RWPE2 (cell line): ENCODE results near the gene SMAD3.

Source experiments
- ATAC-seq: fragments of 200-7000 bp; cut with Tn5 transposase; 3 replicates; pipeline ENCODE4 v1.9.1; 2021; ENCODE audit warnings: low read depth
- DNase-seq: peaks from one replicate; pipeline ENCODE4 v3.0.0-alpha.2; 2020; ENCODE audit warnings: low spot score
- H3K27ac ChIP-seq: fragments of 450-650 bp; 2 replicates; pipeline ENCODE4 v1.5.1; 2017; ENCODE audit warnings: mild to moderate bottlenecking; ENCODE audit not compliant: poor library complexity, severe bottlenecking
- H3K27me3 ChIP-seq: fragments of 250-450 bp; sonication (Bioruptor Pico); 2 replicates; pipeline ENCODE4 v1.5.1; 2021; ENCODE audit warnings: mild to moderate bottlenecking, moderate library complexity; ENCODE audit not compliant: insufficient read depth, poor library complexity, severe bottlenecking
- H3K36me3 ChIP-seq: fragments of 250-450 bp; sonication (Bioruptor Pico); 2 replicates; pipeline ENCODE4 v1.5.1; 2020; ENCODE audit warnings: low read depth, mild to moderate bottlenecking, moderate library complexity
- H3K4me1 ChIP-seq: fragments of 250-450 bp; sonication (Bioruptor Pico); 2 replicates; pipeline ENCODE4 v1.5.1; 2021; ENCODE audit warnings: mild to moderate bottlenecking, moderate library complexity; ENCODE audit not compliant: insufficient read depth, poor library complexity, severe bottlenecking
- H3K4me3 ChIP-seq: fragments of 250-450 bp; sonication (Bioruptor Pico); 2 replicates; pipeline ENCODE4 v1.5.1; 2021; ENCODE audit warnings: mild to moderate bottlenecking, moderate library complexity; ENCODE audit not compliant: severe bottlenecking
- H3K9me3 ChIP-seq: fragments of 250-450 bp; sonication (Bioruptor Pico); 2 replicates; pipeline ENCODE4 v1.5.1; 2021; ENCODE audit warnings: mild to moderate bottlenecking, moderate library complexity; ENCODE audit not compliant: severe bottlenecking
- TF ChIP-seq, protein P1 (sequence below): fragments of 450-650 bp; IDR thresholded peaks from one replicate; pipeline ENCODE4 v1.5.1; 2017; ENCODE audit warnings: mild to moderate bottlenecking, moderate library complexity; ENCODE audit not compliant: poor library complexity, severe bottlenecking

The SMAD3 gene

DNA sequence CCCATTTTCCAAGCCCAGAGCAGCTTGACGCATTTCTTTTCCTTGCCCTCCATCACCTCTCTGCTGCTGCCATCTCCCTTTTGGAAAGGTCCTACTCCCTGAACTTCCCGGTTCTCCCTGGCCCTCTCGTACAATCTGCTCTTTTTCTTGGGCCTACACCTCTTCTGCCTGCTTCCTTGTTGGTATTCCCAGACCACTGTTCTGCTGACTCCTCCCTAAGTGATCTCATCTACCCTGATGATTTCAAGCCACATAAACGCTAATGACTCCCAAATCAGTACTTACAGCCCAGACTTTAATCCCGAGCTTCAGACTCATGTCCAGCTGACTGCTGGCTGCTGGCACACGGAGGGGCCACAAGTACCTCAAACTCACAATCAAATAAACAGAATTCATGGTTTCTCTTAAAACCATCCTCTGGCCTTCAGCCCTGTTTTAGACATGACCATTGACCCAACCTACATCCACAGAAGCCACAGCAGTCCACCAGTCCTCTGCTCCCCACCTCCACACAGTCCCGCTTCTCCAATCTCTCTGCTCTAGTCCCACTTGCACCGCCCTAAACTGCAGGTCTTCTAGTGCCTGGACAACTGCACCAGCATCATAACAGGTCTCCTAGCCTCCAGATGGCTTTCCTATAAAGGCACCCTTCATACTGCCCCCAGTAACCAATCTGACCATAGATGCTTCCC, 131.4 kb downstream of the SMAD3 start:
- DNase-seq (no peak), ATAC-seq (peak; percentile 25)
- peaks cover 36% of the 10 kb centered on the region for H3K36me3 ChIP-seq
- H3K9me3 ChIP-seq: no peaks in the 10 kb centered on the region
- no peak overlapping the region for H3K4me3 ChIP-seq
- TF ChIP-seq, protein P1, sequence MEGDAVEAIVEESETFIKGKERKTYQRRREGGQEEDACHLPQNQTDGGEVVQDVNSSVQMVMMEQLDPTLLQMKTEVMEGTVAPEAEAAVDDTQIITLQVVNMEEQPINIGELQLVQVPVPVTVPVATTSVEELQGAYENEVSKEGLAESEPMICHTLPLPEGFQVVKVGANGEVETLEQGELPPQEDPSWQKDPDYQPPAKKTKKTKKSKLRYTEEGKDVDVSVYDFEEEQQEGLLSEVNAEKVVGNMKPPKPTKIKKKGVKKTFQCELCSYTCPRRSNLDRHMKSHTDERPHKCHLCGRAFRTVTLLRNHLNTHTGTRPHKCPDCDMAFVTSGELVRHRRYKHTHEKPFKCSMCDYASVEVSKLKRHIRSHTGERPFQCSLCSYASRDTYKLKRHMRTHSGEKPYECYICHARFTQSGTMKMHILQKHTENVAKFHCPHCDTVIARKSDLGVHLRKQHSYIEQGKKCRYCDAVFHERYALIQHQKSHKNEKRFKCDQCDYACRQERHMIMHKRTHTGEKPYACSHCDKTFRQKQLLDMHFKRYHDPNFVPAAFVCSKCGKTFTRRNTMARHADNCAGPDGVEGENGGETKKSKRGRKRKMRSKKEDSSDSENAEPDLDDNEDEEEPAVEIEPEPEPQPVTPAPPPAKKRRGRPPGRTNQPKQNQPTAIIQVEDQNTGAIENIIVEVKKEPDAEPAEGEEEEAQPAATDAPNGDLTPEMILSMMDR: no peak
- H3K27me3 ChIP-seq: no peaks in the 10 kb centered on the region
- H3K4me1 ChIP-seq: no peaks in the 10 kb centered on the region
- peak overlapping the region; percentile 0 for H3K27ac ChIP-seq

DNA sequence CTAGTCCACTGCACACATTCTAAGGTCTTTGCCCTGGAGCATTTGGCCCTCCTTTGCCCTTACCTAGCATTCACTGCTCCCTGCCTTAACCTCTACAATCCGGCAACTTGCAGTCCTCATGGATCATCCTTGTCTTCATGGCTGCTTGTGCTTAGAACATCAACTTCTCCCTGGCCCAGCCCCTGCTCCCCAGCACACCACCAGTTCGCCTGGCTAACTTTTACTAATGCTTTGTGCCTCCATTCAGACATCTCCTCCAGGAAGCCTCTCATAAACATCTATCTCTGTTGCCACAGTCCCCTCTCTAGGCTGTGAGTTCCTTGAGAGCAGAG, 131.9 kb downstream of the SMAD3 start:
- Histone ChIP-seq H3K36me3 (peaks cover 36% of the 10 kb centered on the region), H3K4me3 (no peak overlapping the region), H3K27me3 (no peaks in the 10 kb centered on the region), H3K27ac (no peak overlapping the region), H3K9me3 (no peaks in the 10 kb centered on the region), H3K4me1 (no peaks in the 10 kb centered on the region)
- DNase-seq (no peak), ATAC-seq (peak; percentile 3)
- TF ChIP-seq, protein P1: no peak

DNA sequence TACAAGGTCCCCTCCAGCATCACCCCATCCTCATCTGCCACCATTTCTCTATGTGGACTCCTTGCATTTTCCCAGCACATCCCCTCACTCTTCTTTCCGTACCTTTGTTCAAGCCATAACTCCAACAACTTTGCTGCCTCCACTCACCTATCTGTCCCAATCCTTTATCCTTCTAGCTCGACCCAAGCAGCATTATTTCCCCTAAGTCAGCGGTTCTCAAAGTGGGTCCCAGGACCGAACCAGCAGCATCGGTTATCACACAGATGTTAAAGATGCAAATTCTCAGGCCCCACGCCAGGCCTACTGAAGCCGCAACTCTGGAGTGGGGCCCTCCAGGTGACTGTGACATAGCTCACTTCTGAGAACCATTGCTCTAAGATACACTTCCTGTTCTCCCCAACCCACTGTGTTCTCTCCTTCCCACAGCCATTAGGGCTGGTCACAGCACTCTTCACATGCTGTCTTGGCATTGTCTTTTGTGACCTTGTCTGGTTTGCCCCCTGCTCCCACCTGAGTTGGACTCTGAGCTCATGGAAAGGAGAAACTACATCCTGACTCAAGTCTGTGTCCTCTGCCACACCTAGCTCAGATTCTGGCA, 132.9 kb downstream of the SMAD3 start:
- no peak overlapping the region for H3K27ac ChIP-seq

DNA sequence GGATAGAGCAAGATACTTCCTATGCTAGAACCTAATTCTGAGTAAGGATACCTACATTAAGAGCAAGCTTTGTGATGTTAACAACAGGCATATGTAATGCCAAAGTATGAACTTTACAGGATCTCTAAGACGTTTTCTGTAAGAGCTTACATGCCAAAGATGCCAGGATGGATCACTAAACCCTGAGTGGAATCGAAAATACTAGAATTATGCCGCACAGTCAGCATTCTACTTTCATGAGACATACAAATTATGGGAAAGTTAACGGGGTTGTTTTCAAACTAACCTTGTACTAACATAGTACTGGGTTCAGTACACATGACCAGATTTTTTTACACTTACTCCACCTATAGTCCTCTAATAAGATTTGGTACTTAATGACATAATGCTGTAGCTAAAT, 134.0 kb downstream of the SMAD3 start:
- Histone ChIP-seq H3K4me3 (no peak overlapping the region), H3K27ac (no peak overlapping the region), H3K36me3 (peaks cover 48% of the 10 kb centered on the region), H3K9me3 (no peaks in the 10 kb centered on the region), H3K27me3 (no peaks in the 10 kb centered on the region), H3K4me1 (no peaks in the 10 kb centered on the region)
- TF ChIP-seq, protein P1: no peak
- no peak for ATAC-seq
- DNase-seq: no peak

More for the DNA sequence above, 132.9 kb downstream of the SMAD3 start:
- DNase-seq (no peak), ATAC-seq (no peak)
- Histone ChIP-seq H3K4me1 (no peaks in the 10 kb centered on the region), H3K4me3 (no peak overlapping the region), H3K9me3 (no peaks in the 10 kb centered on the region), H3K36me3 (peaks cover 36% of the 10 kb centered on the region), H3K27me3 (no peaks in the 10 kb centered on the region)
- TF ChIP-seq, protein P1: no peak
